ENCODE measurements around the gene GARRE1.
A peak's percentile ranks its signal among the peaks of the same experiment; 100 is the strongest.
"Not testable (repeated sequence)": the region's sequence is repeated elsewhere in the genome, so short reads cannot be mapped to it uniquely, and the experiment has no call there.

Gene GARRE1, protein sequence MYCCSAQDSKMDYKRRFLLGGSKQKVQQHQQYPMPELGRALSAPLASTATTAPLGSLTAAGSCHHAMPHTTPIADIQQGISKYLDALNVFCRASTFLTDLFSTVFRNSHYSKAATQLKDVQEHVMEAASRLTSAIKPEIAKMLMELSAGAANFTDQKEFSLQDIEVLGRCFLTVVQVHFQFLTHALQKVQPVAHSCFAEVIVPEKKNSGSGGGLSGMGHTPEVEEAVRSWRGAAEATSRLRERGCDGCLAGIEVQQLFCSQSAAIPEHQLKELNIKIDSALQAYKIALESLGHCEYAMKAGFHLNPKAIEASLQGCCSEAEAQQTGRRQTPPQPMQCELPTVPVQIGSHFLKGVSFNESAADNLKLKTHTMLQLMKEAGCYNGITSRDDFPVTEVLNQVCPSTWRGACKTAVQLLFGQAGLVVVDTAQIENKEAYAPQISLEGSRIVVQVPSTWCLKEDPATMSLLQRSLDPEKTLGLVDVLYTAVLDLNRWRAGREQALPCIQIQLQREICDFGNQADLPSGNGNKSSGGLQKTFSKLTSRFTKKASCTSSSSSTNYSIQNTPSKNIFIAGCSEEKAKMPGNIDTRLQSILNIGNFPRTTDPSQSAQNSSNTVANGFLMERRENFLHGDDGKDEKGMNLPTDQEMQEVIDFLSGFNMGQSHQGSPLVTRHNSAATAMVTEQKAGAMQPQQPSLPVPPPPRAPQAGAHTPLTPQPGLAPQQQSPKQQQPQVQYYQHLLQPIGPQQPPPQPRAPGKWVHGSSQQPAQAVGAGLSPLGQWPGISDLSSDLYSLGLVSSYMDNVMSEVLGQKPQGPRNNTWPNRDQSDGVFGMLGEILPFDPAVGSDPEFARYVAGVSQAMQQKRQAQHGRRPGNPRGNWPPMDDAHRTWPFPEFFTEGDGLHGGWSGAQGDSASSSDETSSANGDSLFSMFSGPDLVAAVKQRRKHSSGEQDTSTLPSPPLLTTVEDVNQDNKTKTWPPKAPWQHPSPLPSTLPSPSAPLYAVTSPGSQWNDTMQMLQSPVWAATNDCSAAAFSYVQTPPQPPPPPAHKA (N-terminal part only)

DNA sequence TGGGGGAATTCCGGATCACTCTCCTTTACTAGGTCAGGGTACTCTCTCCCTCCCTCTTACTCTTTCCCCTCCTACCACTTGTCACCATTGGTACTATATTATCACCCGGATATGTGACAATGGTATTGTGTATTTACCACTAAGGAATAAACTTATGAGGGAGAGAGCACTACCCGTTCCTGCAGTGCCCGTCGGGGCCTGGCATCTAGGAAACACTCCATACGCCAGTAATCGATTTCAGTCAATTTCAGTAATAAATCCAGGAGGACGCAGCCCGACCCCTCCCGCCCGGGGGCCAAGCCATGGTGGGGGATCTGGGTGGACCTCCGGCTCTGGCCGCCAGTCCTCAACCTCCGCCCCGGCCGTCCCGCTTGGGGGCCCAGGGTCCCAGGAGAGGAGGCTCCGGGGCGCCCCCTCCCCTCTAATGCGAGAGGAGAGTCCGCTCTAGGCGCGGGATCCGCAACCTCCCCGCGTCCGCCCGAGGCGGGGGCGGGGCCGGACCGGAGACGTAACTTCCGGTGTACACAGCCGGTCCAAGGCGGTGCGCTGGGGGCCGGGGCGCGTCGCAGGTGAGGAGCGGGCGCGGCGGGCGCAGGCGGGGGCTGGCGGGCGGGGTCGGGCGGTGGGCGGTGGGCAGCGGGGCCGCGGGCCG, at the start of gene GARRE1:
Gene GARRE1 (plus strand): TSS at position 509 of the 652 bp plus-strand sequence. CDS start 45,920 bp downstream, outside the sequence.
- peak; percentile 64 to 87 (median 73) for DNase-seq (ENCODE audit: low read depth in 3 of 3)

DNA sequence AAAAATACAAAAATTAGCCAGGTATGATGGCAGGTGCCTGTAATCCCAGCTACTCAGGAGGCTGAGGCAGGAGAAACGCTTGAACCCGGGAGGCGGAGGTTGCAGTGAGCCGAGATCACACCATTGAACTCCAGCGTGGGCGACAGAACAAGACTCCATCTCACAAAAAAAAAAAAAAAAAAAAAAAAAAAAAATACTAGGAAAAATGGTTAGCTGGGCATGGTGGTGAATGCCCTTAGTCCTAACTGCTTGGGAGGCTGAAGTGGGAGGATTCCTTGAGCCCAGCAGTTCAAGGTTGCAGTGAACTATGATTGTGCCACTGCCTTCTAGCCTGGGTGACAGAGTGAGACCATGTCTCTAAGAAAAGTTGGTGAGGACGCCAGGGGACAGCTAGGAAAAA, 49.0 kb upstream of the GARRE1 start:
- DNase-seq (ENCODE audit: low read depth in 3 of 3) = not testable (repeated sequence)

DNA sequence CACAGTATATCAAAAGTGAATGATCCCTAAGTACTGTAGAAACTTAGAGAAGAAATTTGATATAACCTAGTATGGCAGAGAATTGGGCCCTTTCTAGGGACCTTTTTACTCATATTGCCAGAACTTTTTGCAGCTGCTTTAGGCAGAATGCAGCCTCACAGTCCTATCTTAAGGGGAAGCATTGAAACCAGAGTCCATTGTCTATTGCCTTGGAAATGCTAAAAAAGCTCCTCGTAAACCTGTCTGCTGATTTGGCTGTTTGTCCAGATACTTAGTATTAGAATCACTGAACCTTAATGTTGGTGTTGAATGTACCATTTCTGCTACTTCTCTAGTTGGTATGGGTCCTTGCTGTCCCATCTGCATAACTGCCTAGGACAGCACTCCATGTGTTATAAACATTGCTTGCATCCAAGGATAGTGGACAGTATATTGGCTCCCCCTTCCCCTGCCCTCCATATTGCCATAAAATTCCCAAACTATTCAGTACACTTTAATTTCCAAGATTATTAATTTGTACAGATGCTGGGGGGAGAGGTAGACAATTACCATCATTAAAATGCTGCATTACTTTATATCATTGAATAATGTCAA, 46.0 kb upstream of the GARRE1 start:
- no peak for DNase-seq (ENCODE audit: low read depth in 3 of 3)

DNA sequence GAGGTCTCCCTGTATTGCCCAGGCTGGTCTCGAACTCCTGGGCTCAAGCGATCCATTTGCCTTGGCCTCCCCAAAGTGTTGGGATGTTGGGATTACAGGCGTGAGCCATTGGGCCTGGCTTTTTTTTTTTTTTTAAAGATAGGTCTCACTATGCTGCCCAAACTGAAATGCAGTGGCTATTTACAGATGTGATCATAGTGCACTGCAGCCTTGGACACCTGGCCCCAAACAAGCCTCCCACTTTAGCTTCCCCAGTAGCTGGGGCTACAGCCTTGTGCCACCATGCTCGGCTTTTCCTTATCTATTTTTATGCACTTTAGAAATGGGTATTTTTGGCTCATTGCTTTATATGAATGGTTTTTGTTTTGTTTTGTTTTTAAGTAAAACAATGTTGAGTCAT, 44.6 kb upstream of the GARRE1 start:
- no peak for DNase-seq (ENCODE audit: low read depth in 3 of 3)

DNA sequence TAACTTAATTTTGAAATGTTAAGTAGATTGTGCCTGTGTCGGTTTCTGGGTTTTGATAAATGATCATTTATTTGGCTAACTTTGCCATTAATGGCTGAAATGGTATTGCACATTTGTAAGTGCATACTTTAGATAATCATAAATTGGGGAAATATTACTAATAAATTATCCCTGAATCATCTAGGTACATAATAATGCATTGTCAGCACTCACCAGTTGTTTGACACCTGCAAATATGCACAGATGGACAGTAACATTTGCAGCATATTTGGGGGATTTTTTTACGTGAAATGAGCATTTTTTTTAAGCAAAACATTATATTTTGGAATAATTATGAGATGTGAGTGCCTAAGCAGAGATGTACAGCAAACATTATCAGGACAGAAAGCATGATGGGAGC, 41.1 kb upstream of the GARRE1 start:
- no peak for DNase-seq (ENCODE audit: low read depth in 3 of 3)

DNA sequence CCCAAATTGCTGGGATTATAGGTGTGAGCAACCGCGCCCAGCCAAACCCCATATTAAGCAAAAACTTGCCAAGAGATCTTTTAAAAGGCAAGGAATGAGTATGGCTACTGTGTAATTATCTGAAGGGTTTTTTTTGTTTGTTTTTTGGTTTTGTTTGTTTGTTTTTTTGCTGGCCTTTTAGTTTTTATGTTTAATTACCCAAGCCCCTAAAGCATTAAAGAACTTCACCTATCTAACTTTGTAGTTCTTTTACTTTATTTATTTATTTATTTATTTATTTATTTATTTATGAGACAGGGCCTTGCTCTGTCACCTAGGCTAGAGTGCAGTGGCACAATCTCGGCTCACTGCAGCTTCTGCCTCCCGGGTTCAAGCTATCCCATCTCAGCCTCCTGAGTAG, 40.3 kb upstream of the GARRE1 start:
- no peak for DNase-seq (ENCODE audit: low read depth in 3 of 3)

DNA sequence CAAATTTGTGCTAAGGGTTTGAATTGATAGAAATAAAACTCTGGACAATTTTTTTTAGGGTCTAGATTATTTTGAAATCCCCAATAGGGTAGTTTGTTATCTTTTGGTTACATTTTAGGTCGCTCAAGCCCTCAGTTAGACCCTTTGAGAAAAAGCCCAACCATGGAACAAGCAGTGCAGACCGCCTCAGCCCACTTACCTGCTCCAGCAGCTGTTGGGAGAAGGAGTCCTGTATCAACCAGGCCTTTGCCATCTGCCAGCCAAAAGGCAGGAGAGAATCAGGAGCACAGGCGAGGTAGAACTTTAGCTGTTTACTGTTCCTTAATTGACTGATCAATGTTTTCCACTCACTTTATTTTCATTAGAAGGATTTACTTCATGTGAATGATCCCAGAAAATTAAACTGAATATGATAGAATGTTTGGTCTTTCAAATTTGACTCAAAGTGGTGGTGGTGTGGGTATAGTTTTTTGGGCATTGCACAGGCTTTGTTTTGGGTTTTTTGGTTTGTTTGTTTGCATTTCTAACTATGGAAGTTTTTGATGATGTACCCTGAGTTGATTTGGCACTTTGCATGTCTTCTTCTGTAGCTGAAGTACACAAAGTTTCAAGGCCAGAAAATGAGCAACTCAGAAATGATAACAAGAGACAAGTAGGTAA, 39.2 kb upstream of the GARRE1 start:
- no peak for DNase-seq (ENCODE audit: low read depth in 3 of 3)

DNA sequence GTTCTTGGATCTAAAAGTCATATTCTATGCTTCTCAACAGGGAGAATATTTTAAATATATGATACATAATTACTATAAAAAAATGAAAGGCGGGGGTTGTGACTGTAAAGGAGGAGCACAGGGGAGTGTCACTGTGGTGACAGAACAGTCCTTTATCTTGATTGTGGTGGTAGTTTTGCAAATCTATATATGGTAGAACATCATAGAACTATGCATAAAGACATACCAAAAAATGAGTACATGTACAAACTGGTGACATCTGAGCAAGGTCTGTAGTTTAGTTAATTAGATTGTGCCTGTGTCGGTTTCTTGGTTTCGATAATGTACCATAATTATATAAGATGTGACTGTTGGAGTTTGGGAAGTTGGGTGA, 38.7 kb upstream of the GARRE1 start:
- DNase-seq (ENCODE audit: low read depth in 3 of 3) = no peak

DNA sequence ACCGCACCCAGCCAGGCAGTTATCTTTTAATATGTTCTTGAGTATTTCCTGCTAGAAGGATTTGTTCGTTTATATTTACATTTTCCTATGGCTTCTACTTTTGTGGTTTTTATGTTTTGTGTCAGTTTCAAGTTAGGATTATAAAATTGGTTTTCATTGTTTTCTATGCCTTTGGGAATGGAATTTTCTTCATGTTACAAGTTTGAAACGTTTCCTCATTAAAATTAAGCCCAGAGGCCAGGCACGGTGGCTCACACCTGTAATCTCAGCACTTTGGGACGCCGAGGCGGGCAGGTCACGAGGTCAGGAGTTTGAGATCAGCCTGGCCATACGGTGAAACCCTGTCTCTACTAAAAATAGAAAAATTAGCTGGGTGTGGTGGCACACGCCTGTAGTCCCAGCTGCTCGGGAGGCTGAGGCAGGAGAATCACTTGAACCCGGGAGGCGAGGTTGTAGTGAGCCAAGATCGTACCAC, 37.6 kb upstream of the GARRE1 start:
- DNase-seq (ENCODE audit: low read depth in 3 of 3) = not testable (repeated sequence)

DNA sequence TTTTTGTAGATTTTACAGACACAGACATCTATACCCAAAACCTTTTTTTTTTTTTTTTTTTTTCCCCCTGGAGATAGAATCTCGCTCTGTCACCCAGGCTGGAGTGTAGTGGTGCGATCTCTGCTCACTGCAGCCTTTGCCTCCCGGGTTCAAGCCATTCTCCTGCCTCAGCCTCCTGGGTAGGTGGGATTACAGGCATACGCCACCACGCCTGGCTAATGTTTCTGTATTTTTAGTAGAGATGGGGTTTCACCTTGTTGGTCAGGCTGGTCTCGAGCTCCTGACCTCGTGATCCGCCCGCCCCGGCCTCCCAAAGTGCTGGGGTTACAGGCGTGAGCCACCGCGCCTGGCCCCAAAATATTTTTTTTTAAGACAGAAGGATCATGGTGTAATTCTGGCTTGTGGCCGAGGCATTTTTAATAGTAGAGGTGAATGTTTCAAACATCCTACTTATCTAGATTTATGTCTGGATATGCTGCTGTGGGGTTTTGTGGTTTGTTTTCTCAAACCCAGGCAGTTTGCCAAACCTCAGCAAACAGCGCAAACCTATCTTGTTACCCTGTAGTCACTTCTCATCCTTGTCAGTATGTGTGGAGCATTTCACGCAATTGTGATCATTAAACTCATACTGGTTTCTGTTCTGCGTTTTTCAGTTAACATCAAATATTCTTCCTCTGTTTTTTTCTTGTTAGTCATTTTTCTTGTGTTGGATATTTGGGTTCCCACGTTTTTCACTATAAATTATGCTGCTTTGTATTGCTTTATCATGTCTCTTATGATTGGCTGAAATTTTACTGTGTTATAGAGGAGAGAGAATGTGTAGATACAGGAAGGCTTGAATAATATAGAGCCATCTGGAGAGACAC, 36.2 kb upstream of the GARRE1 start:
- peak; percentile 24 to 51 (median 47) for DNase-seq (ENCODE audit: low read depth in 3 of 3)

DNA sequence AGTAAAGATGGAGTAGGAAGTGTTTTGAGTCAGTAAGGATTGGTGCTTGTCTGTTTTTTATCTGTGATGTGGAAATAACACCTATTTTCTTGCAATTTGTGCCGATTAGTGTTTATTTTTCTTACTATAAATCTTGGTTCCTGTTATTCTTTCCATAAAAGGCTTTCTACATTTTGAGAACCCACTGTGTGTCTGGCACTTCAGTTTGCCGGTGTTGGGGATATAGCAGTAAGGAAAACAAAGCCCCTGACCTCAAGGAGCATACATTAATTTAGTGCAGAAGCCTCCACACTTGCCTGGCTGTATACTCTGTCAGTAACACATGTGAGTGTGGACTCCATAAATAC, 35.6 kb upstream of the GARRE1 start:
- no peak for DNase-seq (ENCODE audit: low read depth in 3 of 3)

DNA sequence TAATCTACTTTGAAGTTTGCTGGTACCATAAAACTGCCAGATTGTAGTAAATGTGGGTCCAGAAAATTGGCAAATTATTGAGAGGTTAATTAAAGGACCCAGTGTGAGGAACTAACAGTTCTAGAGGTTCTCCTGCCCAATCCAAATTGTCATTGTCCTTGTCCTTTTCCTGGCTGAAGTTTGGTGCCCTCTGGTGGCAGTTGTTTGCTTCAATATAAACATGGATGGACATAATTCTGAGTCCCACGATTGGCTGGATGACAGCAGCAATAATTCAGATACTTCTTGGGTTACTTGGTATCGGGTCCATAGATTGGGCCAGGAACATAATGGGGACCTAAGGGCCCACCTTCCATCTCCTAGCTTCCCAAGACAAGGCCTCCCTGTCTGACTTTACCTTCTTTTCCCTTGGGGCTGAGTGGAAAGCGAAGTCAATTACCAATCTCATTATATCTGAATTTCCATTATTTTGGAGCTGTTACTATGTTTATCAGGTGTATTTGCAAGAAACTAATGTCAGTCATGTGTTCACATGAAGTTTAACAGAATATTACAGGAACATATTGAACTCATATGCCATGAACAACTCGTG, 33.8 kb upstream of the GARRE1 start:
- DNase-seq (ENCODE audit: low read depth in 3 of 3) = peak; percentile 37 to 55 (median 46)

DNA sequence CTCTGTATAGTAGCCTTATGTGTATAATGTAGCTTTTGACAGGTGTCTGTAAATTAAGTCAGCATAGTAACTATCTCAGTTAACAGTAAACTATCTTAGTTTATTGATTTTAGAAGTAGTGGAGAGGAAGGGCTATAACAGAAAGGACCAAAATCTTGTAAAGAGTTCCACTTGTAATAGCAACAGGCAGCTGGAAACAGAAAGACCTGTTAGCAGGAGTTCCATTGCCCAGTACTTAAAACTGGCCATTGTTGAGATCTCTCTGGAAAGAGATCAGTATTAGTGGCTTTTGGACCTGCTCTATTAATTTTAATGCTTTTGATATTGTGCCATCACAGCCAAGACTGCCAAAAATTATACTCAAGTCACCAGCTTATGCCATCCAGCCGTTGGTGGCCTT, 32.0 kb upstream of the GARRE1 start:
- no peak for DNase-seq (ENCODE audit: low read depth in 3 of 3)

DNA sequence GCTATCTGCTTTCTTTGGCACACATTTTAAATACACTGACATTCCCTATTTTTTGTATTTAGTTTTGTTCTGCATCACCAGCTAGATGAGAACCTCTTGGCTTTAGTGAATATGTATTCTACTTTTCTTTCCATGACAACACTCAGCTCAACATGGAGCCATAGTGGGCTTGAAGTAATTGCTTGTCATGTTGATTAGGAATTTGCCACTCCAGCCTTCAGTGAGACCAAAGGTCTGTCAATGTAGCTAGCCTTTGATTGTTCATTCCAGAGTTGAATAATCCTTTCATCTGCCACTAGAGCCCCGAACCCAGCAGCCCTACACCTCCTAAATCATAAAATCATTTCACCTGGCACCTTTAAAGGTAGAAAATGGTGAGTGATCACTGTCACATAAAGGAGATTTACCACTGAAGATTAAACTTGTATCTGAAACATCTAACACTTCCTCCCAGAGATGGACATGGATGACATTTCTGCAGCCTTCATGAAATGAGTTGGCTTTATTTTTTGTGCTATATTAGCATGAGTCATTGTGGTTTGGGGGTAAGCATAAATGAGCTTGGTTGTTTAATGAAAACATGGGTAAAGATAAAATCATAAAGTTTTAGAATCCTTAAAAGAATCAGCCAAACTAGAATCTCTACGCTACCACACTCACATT, 29.2 kb upstream of the GARRE1 start:
- DNase-seq (ENCODE audit: low read depth in 3 of 3) = no peak

DNA sequence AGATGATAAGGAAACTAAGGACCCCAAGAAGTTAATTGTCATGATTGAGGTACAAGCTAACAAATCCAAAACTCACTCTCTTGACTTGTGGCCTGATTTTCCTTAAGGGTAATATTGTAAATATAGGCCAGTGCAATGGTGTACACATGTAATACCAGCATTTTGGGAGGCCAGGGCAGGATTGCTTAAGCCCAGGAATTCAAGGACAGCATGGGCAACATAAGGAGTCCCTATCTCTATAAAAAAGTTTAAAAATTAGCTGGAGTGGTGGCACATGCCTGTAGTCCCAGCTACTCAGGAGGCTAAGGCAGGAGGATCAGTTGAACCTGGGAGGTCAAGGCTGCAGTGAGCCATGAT, 28.7 kb upstream of the GARRE1 start:
- no peak for DNase-seq (ENCODE audit: low read depth in 3 of 3)

DNA sequence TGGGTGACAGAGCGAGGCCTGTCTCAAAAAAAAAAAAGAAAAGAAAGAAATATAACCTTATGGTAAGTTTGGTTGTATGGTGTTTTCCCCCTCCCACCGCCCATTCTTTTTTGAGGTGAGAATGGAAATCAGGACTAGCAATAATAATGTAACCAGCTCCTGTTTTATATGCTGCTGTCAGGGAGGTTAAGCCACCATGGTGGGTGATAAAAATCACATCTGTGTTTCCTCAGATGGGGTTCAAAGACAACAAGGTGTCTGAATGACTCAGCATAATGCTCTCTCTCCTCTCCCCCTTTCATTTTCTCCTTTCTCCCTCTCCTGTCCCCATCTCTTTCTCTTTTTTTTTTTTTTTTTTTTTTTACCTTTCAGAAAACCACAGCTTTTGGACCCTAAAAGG, 28.3 kb upstream of the GARRE1 start:
- DNase-seq (ENCODE audit: low read depth in 3 of 3) = peak in 2 of 3 experiments; percentile 8 to 10

DNA sequence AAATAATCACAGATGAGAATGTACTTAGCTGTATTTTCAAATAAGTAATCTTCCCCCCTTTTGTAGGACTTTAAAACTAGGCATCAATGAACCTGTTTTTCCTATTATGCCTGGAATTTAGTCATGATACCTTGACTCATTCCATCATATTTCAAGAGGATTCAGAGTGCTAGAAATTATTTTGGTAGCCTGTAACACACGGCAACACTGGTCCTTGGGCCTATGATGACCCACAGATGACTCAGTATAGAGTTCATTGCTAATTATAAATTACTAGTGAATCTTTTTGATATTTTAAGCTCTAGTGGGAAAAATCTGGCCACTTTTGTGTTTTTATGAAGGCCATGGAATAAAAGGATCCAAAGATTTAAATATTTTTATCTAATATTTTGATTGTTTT, 26.0 kb upstream of the GARRE1 start:
- DNase-seq (ENCODE audit: low read depth in 3 of 3) = no peak

DNA sequence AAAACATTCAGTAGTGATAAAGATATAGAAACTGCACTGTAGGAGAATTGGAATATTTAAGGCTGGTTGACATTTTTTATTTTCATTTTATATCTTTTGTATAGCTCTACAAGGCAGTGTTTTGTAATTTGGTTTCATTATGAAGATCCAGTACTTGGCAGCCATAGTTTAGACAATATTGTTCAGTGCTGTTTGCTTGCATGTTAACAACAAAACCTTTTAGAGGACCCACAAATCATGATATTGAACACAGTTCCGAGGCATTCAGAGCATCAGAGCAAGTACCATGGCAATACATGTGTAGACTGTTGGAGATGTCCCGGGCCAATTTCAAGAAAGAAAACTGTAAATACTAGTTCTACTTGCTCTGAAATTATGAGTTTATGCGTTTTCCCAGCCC, 25.6 kb upstream of the GARRE1 start:
- no peak for DNase-seq (ENCODE audit: low read depth in 3 of 3)

DNA sequence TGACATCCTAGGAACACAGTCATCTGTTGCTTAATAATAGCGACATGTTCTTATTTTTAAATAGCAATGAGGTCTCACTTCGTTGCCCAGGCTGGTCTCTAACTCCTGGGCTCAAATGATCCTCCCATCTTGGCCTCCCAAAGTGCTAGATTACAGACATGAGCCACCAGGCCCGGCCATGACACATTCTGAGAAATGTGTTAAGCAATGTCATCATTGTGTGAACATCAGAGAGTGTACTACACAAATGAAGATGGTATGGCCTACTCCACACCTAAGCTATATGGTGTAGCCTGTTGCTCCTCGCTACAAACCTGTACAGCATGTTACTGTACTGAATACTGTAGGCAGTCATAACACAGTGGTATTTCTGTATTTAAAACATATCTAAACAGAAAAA, 24.6 kb upstream of the GARRE1 start:
- DNase-seq (ENCODE audit: low read depth in 3 of 3) = no peak
